HCT116 (cell line): Measurements from ENCODE around the gene TMEM271.

Experiments used
- CBX3 ChIP-seq: IDR thresholded peaks from 2 replicates; pipeline ENCODE4 v1.6.1; 2012; ENCODE audit warnings: low read depth
- CEBPB ChIP-seq: IDR thresholded peaks from 2 replicates; pipeline ENCODE4 v1.6.1; 2012; ENCODE audit warnings: low read depth
- EZH2 ChIP-seq: fragments of 200-600 bp; sonication (generic); IDR thresholded peaks from 2 replicates; pipeline ENCODE4 v1.6.1; 2017; ENCODE audit warnings: antibody characterized with exemption, mixed run types
- POLR2A ChIP-seq: IDR thresholded peaks from 2 replicates; pipeline ENCODE4 v1.7.0; 2011; ENCODE audit warnings: borderline replicate concordance; ENCODE audit not compliant: insufficient read depth, insufficient read length; ENCODE audit errors: extremely low read depth
- POLR2AphosphoS5 ChIP-seq: IDR thresholded peaks from 2 replicates; pipeline ENCODE4 v1.6.1; 2011; ENCODE audit warnings: mild to moderate bottlenecking, low read depth, low read length, moderate library complexity
- RAD21 ChIP-seq: IDR thresholded peaks from 2 replicates; pipeline ENCODE4 v1.6.1; 2012; ENCODE audit warnings: low read depth, mild to moderate bottlenecking
- SIN3A ChIP-seq: IDR thresholded peaks from 2 replicates; pipeline ENCODE4 v1.6.1; 2012; ENCODE audit warnings: low read depth
- SP1 ChIP-seq: IDR thresholded peaks from 2 replicates; pipeline ENCODE4 v1.6.1; 2012; ENCODE audit warnings: low read depth
- SRF ChIP-seq: IDR thresholded peaks from 2 replicates; pipeline ENCODE4 v1.6.1; 2012; ENCODE audit warnings: low read depth
- TF ChIP-seq, protein P1 (sequence below), 3 experiments: fragments of 200-600 bp in 1 of 3; sonication (generic) in 1 of 3; IDR thresholded peaks in 2 of 3; conservative IDR thresholded peaks in 1 of 3; 2 replicates each; pipeline ENCODE4 v1.5.1; 2012 to 2017; ENCODE audit warnings: low read depth in 2 of 3, low read length in 2 of 3, antibody characterized with exemption in 1 of 3, borderline replicate concordance in 1 of 3, control low read depth in 1 of 3, mild to moderate bottlenecking in 1 of 3, mixed read lengths in 1 of 3, mixed run types in 1 of 3, moderate library complexity in 1 of 3; ENCODE audit not compliant: insufficient read depth in 1 of 3
- TF ChIP-seq, protein P2 (sequence below): IDR thresholded peaks from 2 replicates; pipeline ENCODE4 v1.6.1; 2012
- TF ChIP-seq, protein P3 (sequence below): IDR thresholded peaks from 2 replicates; pipeline ENCODE4 v1.6.1; 2012; ENCODE audit warnings: low read depth
- TF ChIP-seq, protein P4 (sequence below): IDR thresholded peaks from 2 replicates; pipeline ENCODE4 v1.6.1; 2012

DNA sequence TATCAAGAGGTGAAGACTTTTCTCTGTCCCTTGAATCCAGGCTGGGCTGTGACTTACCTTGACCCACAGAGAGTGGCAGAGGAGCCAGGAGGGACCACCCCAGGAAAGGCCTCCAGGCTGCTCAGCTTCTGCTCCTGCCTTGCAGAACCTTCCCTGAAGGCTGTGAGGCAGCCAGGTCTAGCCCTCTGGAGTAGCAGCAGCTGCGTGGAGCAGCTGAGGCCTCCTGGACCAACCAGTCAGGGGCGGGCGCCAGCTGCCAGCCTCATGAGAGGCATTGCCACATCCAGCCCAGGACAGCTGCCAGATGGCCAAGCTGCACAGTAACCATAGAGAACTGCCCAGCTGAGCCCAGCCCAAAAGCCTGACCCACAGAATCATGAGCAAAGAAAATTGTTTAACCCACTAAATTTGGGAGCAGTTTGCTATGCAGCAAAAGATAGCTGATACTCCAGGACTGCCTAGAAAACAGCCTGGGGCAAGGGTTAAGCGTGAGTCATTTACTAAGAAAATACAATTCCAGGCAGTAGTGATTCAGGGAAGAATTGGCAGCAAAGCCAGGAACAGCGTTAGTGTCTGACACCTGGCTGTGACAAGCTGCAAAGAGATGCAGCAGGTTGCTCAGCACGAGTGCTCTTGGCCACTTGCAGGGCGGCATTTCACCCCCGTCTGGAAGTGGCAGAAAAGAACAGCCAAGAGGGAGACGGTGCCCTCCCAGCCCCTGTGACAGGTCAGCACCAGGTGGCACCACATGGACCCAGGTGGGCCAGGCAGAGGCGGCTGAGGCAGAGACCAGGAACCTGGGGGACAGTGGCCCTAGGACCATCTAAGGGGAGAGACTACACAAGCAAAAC is 34.5 kb upstream of the TMEM271 start:
- no peak for TF ChIP-seq EZH2
- TF ChIP-seq POLR2A = no peak
- TF ChIP-seq, protein P1, sequence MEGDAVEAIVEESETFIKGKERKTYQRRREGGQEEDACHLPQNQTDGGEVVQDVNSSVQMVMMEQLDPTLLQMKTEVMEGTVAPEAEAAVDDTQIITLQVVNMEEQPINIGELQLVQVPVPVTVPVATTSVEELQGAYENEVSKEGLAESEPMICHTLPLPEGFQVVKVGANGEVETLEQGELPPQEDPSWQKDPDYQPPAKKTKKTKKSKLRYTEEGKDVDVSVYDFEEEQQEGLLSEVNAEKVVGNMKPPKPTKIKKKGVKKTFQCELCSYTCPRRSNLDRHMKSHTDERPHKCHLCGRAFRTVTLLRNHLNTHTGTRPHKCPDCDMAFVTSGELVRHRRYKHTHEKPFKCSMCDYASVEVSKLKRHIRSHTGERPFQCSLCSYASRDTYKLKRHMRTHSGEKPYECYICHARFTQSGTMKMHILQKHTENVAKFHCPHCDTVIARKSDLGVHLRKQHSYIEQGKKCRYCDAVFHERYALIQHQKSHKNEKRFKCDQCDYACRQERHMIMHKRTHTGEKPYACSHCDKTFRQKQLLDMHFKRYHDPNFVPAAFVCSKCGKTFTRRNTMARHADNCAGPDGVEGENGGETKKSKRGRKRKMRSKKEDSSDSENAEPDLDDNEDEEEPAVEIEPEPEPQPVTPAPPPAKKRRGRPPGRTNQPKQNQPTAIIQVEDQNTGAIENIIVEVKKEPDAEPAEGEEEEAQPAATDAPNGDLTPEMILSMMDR (IDR thresholded peaks at IDR 0.05 in 2 of 3, conservative IDR thresholded peaks at IDR 0.05 in 1 of 3; ENCODE audit: borderline replicate concordance in 1 of 3, insufficient read depth in 1 of 3, low read depth in 2 of 3, low read length in 2 of 3) = no peak
- TF ChIP-seq POLR2AphosphoS5 = no peak
- TF ChIP-seq CEBPB = no peak
- TF ChIP-seq, protein P2, sequence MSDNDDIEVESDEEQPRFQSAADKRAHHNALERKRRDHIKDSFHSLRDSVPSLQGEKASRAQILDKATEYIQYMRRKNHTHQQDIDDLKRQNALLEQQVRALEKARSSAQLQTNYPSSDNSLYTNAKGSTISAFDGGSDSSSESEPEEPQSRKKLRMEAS = no peak
- no peak for TF ChIP-seq SIN3A
- 0 out of 2 replicates have a peak, but pooled peaks have one; percentile 23 for TF ChIP-seq RAD21
- TF ChIP-seq, protein P3, sequence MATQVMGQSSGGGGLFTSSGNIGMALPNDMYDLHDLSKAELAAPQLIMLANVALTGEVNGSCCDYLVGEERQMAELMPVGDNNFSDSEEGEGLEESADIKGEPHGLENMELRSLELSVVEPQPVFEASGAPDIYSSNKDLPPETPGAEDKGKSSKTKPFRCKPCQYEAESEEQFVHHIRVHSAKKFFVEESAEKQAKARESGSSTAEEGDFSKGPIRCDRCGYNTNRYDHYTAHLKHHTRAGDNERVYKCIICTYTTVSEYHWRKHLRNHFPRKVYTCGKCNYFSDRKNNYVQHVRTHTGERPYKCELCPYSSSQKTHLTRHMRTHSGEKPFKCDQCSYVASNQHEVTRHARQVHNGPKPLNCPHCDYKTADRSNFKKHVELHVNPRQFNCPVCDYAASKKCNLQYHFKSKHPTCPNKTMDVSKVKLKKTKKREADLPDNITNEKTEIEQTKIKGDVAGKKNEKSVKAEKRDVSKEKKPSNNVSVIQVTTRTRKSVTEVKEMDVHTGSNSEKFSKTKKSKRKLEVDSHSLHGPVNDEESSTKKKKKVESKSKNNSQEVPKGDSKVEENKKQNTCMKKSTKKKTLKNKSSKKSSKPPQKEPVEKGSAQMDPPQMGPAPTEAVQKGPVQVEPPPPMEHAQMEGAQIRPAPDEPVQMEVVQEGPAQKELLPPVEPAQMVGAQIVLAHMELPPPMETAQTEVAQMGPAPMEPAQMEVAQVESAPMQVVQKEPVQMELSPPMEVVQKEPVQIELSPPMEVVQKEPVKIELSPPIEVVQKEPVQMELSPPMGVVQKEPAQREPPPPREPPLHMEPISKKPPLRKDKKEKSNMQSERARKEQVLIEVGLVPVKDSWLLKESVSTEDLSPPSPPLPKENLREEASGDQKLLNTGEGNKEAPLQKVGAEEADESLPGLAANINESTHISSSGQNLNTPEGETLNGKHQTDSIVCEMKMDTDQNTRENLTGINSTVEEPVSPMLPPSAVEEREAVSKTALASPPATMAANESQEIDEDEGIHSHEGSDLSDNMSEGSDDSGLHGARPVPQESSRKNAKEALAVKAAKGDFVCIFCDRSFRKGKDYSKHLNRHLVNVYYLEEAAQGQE = no peak
- TF ChIP-seq, protein P4, sequence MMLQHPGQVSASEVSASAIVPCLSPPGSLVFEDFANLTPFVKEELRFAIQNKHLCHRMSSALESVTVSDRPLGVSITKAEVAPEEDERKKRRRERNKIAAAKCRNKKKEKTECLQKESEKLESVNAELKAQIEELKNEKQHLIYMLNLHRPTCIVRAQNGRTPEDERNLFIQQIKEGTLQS = no peak
- TF ChIP-seq CBX3 = no peak
- no peak for TF ChIP-seq SRF
- TF ChIP-seq SP1 = no peak
